Skeletal muscle tissue (tissue), 4 donors: Measurements from ENCODE around the gene TCERG1L. TPM values are rescaled to one million over a fixed set of nuclear protein-coding genes. Genes with fewer than 3 reads are reported as not detected.

Experiments
- H3K27ac ChIP-seq: one replicate; pipeline ENCODE4 v1.7.0; 2013; ENCODE audit warnings: mild to moderate bottlenecking, low read depth, low read length, inconsistent platforms
- H3K27me3 ChIP-seq, 3 donors: one replicate each; pipeline ENCODE4 v1.7.0; 2013; ENCODE audit warnings: low read length in 3 of 3; ENCODE audit not compliant: control insufficient read depth in 3 of 3, insufficient read depth in 3 of 3
- H3K36me3 ChIP-seq, 3 donors: one replicate each; pipeline ENCODE4 v1.7.0; 2013; ENCODE audit warnings: low read length in 3 of 3; ENCODE audit not compliant: control insufficient read depth in 3 of 3, insufficient read depth in 3 of 3
- H3K4me1 ChIP-seq, 3 donors: one replicate each; pipeline ENCODE4 v1.7.0; 2013; ENCODE audit warnings: low read length in 3 of 3, mild to moderate bottlenecking in 3 of 3; ENCODE audit not compliant: control insufficient read depth in 3 of 3, insufficient read depth in 3 of 3
- H3K4me3 ChIP-seq, 3 donors: one replicate each; pipeline ENCODE4 v1.7.0; 2013; ENCODE audit warnings: low read length in 3 of 3
- H3K9ac ChIP-seq, 3 donors: one replicate each; pipeline ENCODE4 v1.7.0; 2013; ENCODE audit warnings: low read length in 3 of 3, mild to moderate bottlenecking in 3 of 3, moderate library complexity in 2 of 3, low read depth in 1 of 3
- H3K9me3 ChIP-seq, 3 donors: one replicate each; pipeline ENCODE4 v1.7.0; 2013; ENCODE audit warnings: low read length in 3 of 3; ENCODE audit not compliant: control insufficient read depth in 3 of 3
- total RNA-seq: library from RNA; depleted of rRNA; stranded (reverse); fragments of >200 nt; gene quantifications from one replicate; pipeline ENCODE4 v1.2.3, GENCODE V29; 2014
- donor health status: Osteomylitis.

TCERG1L gene
- total RNA-seq, 1 donor from 2014 or later = not detected

DNA sequence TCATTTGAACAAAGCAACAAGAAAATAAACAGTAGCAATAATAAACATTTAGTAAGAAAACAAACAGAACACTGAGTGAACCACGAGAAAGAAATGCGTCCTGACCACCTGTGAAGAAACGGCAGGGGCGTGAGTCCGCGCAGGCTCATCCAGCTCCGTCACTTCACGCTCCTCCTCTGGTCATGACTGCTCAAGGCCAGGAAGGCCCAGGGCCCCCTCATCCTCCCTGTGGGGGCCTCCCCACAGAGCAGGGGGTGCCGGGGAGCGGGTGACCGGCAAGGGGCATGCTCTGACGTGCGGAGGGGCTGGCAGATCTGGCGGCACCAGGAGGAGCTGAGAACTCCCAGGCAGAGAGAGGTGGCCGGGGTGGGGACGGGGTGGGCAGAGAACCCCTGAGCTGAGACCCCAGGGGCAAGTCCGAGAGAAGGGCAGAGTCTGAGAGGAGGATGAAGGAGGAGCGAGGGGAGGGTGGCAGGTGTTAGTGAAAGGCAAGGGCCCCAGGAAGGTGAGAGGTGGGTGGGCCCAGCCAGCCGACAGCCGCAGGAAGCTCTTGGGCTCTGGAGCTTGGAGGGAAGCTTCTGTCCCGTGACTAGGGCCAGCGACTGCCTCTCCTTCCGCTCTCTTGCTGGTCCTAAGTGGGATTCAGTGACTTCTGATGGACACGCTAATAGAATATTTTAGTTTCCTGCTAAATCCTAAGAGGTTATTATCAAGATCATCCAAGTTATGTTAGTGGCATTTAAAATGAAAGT lies 223.9 kb downstream of the TCERG1L start:
- Histone ChIP-seq H3K4me1 (peaks cover 3 to 7% (median 4%) of the 10 kb centered on the region in 3 donors), H3K4me3 (no peak overlapping the region), H3K9me3 (no peaks in the 10 kb centered on the region), H3K27me3 (peaks cover 2 to 20% (median 7%) of the 10 kb centered on the region in 3 donors), H3K9ac (no peak overlapping the region), H3K27ac (no peak overlapping the region), H3K36me3 (no peaks in the 10 kb centered on the region)

GRCh38 chr10:131086511-131086910 lies 225.0 kb downstream of the TCERG1L start:
- Histone ChIP-seq H3K4me3 (no peak overlapping the region), H3K9me3 (no peaks in the 10 kb centered on the region), H3K27ac (no peak overlapping the region), H3K9ac (no peak overlapping the region), H3K4me1 (peaks cover 7 to 12% (median 8%) of the 10 kb centered on the region in 3 donors), H3K36me3 (no peaks in the 10 kb centered on the region), H3K27me3 (peaks cover 10 to 27% (median 10%) of the 10 kb centered on the region in 3 donors)

- Histone ChIP-seq H3K9ac (no peak overlapping the region), H3K4me1 (peaks cover 7 to 12% (median 8%) of the 10 kb centered on the region in 3 donors), H3K36me3 (no peaks in the 10 kb centered on the region), H3K4me3 (no peak overlapping the region), H3K9me3 (no peaks in the 10 kb centered on the region), H3K27me3 (peaks cover 10 to 27% (median 14%) of the 10 kb centered on the region in 3 donors), H3K27ac (no peak overlapping the region)
These were observed 225.4 kb downstream of the TCERG1L start for GRCh38 chr10:131086094-131086493.

DNA sequence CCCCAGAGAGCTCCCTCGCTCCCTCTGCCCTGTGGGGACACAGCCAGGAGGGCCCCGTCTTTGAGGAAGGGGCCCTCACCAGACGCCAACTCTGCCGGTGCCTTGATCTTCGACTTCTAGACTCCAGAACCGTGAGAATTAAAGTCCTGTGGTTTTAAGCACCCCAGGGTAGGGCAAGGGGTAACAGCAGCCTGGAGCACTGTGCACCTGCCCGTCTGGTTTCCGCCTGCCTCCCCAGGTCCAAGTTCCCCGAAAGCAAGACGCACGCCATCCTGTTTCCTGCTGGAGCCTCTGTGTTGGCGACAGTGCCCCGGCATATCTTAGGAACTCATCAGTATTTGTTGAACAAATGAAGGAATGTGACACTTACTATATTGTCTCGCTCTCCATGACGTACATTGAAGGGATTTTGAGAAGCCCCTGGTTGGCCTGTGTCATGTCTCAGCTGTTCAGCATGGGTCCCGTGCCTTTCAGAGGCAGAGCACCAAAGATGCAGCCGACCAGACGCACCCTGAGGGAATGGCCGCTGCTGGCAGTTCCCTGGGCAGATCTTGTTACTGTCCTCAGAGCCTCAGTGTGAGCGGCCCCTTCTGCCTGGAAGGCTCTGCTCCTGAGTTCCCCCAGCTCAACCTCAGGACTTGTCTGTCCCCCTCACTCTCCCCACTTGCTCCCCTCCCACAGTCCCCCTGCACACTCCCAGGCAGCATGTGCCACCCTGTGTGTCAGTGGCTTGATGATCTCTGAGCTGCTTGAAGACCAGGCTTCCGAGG lies 226.2 kb downstream of the TCERG1L start:
- H3K9ac ChIP-seq = no peak overlapping the region
- H3K9me3 ChIP-seq = no peaks in the 10 kb centered on the region
- no peaks in the 10 kb centered on the region for H3K36me3 ChIP-seq
- peaks cover 7 to 12% (median 8%) of the 10 kb centered on the region in 3 donors for H3K4me1 ChIP-seq
- peaks cover 10 to 26% (median 15%) of the 10 kb centered on the region in 3 donors for H3K27me3 ChIP-seq
- H3K27ac ChIP-seq = no peak overlapping the region
- no peak overlapping the region for H3K4me3 ChIP-seq

- Histone ChIP-seq H3K27me3 (peaks cover 10 to 22% (median 15%) of the 10 kb centered on the region in 3 donors), H3K4me3 (no peak overlapping the region), H3K9ac (no peak overlapping the region), H3K36me3 (no peaks in the 10 kb centered on the region), H3K4me1 (peaks cover 7 to 12% (median 8%) of the 10 kb centered on the region in 3 donors), H3K27ac (no peak overlapping the region), H3K9me3 (no peaks in the 10 kb centered on the region)
These were observed 226.8 kb downstream of the TCERG1L start for GRCh38 chr10:131084791-131085090.

DNA sequence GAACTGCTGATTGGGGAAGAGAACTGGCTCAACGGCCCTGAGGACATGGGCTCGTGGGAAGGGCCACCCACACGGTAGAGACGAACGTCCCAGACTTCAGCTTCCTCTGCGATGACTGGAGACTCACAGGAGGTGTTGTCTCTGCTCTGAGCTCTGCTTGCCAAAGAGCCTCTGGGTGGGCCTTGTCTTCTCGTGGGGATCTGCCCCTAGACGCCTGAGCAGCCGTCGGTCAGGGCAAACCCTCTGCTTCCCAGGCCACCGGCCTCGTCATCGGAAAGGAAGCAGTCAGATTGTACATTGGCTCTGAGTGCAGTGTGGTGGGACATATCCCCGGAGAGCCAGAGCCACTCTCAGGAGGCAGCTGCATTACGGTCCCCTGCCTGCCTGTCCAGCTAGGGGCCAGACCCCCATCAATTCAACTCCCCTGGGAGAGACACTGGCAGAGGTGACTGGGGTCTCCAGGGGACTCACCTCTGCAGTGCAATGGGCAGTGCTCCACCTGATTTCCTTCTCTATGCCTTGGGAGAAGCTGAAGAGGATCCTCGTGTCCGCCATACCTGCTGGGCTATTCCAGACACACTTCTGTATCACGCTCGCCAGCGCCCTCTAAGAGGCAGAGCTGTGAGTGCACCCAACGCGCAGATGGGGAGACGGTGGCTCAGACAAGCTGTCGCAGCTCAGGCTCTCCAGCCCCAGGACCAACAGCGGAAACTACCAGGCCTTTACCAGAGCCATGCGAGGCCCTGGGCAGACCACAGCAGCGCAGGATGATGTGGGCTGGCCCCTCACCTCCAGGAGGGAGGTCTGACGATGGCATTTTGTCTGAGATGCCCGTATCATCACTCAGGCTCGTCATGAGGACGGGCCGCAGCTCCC lies 227.4 kb downstream of the TCERG1L start:
- Histone ChIP-seq H3K27me3 (peaks cover 10 to 24% (median 15%) of the 10 kb centered on the region in 3 donors), H3K27ac (no peak overlapping the region)

DNA sequence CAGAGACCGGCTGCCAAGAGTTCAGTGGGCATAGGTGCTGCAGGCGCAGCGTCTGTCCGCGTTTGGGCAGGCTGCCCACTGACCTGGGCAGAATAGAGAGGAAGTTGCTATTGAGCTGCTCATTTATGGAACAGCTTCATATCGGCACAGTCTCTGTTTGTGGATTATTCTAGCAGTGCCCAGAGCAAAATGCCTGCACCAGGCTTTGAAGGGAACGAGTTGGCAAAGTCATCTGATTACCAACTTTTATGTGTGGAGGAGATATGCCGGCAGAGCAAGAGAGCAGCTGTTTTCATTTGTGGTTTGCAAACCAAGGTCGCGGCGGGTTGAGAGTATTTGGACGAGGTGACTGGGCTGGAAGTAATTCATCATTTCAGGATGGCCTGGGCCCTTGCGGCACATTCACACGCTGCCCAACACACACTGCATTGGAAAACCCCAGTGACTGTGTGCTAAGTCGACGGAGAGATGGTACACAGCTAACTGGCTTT lies 228.5 kb downstream of the TCERG1L start:
- H3K9ac ChIP-seq = peak overlapping the region in 2 of 3 donors; percentile 33
- H3K27ac ChIP-seq = no peak overlapping the region
- peaks cover 10 to 32% (median 15%) of the 10 kb centered on the region in 3 donors for H3K27me3 ChIP-seq

More for the DNA sequence above, 227.4 kb downstream of the TCERG1L start:
- no peaks in the 10 kb centered on the region for H3K9me3 ChIP-seq
- H3K9ac ChIP-seq = no peak overlapping the region
- H3K4me3 ChIP-seq = no peak overlapping the region
- H3K4me1 ChIP-seq = peaks cover 7 to 12% (median 8%) of the 10 kb centered on the region in 3 donors
- H3K36me3 ChIP-seq = no peaks in the 10 kb centered on the region

DNA sequence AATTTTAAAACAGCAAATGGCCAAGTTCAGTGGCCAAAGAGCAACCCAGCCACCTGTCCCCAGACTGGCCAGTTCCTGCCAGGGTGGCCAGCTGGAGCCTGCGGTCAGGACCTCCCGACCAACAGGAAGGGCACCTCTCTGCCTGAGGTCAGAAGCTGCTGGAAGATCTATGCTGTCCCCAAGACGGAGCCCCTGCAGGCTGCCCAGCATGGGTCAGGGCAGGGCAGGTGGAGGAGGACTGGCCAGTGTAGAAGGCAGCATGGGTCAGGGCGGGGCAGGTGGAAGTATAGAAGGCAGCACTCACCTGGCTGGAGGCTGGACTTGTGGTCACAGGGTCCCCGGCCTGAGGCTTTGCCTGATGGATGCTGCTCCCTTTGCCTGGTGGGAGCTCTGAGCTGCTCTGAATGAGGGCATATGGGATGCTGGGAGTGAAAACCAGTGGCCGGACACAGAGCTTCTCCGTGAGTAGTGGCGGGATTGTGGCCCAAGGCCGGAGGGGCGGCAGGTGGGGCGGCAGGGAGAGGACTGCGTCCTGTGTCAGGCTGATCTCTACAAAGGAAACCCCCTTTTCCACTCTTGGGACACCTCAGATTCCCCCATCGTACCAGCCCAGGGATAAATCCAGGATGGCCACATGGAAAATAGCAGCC lies 229.2 kb downstream of the TCERG1L start:
- Histone ChIP-seq H3K9me3 (no peaks in the 10 kb centered on the region), H3K27me3 (peaks cover 10 to 36% (median 15%) of the 10 kb centered on the region in 3 donors), H3K4me3 (no peak overlapping the region), H3K27ac (no peak overlapping the region), H3K4me1 (peaks cover 7 to 12% (median 8%) of the 10 kb centered on the region in 3 donors), H3K36me3 (no peaks in the 10 kb centered on the region), H3K9ac (peak overlapping the region in 2 of 3 donors; percentile 33)

More for the DNA sequence above, 228.5 kb downstream of the TCERG1L start:
- H3K4me1 ChIP-seq = peaks cover 7 to 12% (median 8%) of the 10 kb centered on the region in 3 donors
- H3K4me3 ChIP-seq = no peak overlapping the region
- H3K36me3 ChIP-seq = no peaks in the 10 kb centered on the region
- H3K9me3 ChIP-seq = no peaks in the 10 kb centered on the region

GRCh38 chr10:131081786-131082185 lies 229.7 kb downstream of the TCERG1L start:
- peaks cover 10 to 40% (median 15%) of the 10 kb centered on the region in 3 donors for H3K27me3 ChIP-seq
- H3K4me1 ChIP-seq = peaks cover 7 to 12% (median 8%) of the 10 kb centered on the region in 3 donors
- H3K4me3 ChIP-seq = no peak overlapping the region
- no peak overlapping the region for H3K27ac ChIP-seq
- no peak overlapping the region for H3K9ac ChIP-seq
- H3K9me3 ChIP-seq = no peaks in the 10 kb centered on the region
- no peaks in the 10 kb centered on the region for H3K36me3 ChIP-seq
